Stimulated activated CD8-positive, alpha-beta memory T cell treated with anti-CD3 and anti-CD28 coated beads, Interleukin-2, amount 100 ng/mL, for 1 hour (primary cell): ENCODE measurements around the gene STBD1.
"Not testable (repeated sequence)": the region's sequence is repeated elsewhere in the genome, so short reads cannot be mapped to it uniquely, and the experiment has no call there.

ENCODE experiments used
- DNase-seq, 2 donors: peaks; one replicate each; pipeline ENCODE4 v3.0.0-alpha.2; 2020; ENCODE audit warnings: low read depth in 2 of 2

STBD1 gene

GRCh38 chr4:76305971-76306881, at the start of gene STBD1:
Gene STBD1, plus strand, starts transcription at chr4:76306733. Its CDS starts 37 bp downstream, at chr4:76306770.
- DNase-seq, result no peak

- no peak for DNase-seq
These were observed 49.6 kb upstream of the STBD1 start for GRCh38 chr4:76256968-76257367.

GRCh38 chr4:76257824-76258223, 48.7 kb upstream of the STBD1 start:
- DNase-seq, result no peak

- no peak for DNase-seq
These were observed 46.0 kb upstream of the STBD1 start for GRCh38 chr4:76260571-76260970.

GRCh38 chr4:76265631-76266218, 40.8 kb upstream of the STBD1 start:
- no peak for DNase-seq

- DNase-seq, result no peak
These were observed 39.9 kb upstream of the STBD1 start for GRCh38 chr4:76266627-76267026.

- DNase-seq, result no peak
These were observed 38.7 kb upstream of the STBD1 start for GRCh38 chr4:76267811-76268210.

GRCh38 chr4:76270244-76271175, 36.0 kb upstream of the STBD1 start:
- no peak for DNase-seq

- DNase-seq, result no peak
These were observed 35.3 kb upstream of the STBD1 start for GRCh38 chr4:76271248-76271647.

GRCh38 chr4:76272073-76272472, 34.5 kb upstream of the STBD1 start:
- DNase-seq, result no peak

- DNase-seq, result no peak
These were observed 34.0 kb upstream of the STBD1 start for GRCh38 chr4:76272582-76272981.

GRCh38 chr4:76272999-76273398, 33.5 kb upstream of the STBD1 start:
- DNase-seq, result no peak

- no peak for DNase-seq
These were observed 30.9 kb upstream of the STBD1 start for GRCh38 chr4:76275486-76276124.

GRCh38 chr4:76276813-76277212, 29.7 kb upstream of the STBD1 start:
- DNase-seq, result no peak

- no peak for DNase-seq
These were observed 28.9 kb upstream of the STBD1 start for GRCh38 chr4:76277667-76278066.

GRCh38 chr4:76278583-76278982, 27.9 kb upstream of the STBD1 start:
- DNase-seq, result no peak

- DNase-seq, result no peak
These were observed 27.1 kb upstream of the STBD1 start for GRCh38 chr4:76279462-76279861.

- no peak for DNase-seq
These were observed 25.8 kb upstream of the STBD1 start for GRCh38 chr4:76280488-76281441.

- not testable (repeated sequence) for DNase-seq
These were observed 24.9 kb upstream of the STBD1 start for GRCh38 chr4:76281594-76281993.

- no peak for DNase-seq
These were observed 23.4 kb upstream of the STBD1 start for GRCh38 chr4:76282941-76283689.
